ENCODE measurements around the gene ERI3. TPM values are rescaled to one million over a fixed set of nuclear protein-coding genes. Genes with fewer than 3 reads are reported as not detected.

Gene ERI3
- total and polyA plus RNA-seq, 10 of the 15 experiments (the other 5 are each of a cell fraction or from before 2014, with no cell fraction given): 20.6 to 90.4 (median 41.2) TPM

DNA sequence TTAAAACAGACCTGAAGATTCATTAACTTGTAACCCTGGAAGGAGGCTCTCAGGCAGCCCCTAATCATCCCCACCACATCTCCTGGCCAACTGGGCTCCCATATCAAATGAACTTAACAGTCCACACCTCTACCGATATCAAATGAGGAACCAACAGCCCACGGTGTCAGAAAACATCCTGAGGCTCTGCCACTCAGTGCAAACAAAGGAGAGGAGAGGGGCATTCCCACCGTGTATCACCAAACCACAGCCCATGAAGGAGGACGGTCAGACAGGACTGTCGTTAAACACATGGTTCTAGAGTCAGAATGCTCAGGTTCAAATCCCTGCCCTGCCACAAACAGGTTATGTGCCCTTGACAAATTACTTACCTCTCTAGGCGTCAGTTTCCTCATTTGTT, 52.5 kb downstream of the ERI3 start:
- no peaks in the 10 kb centered on the region for H3K27me3 ChIP-seq (replicated peaks in 1 of 2; ENCODE audit: control insufficient read depth in 2 of 2, insufficient read depth in 2 of 2, low read length in 1 of 2)
- H3K27ac ChIP-seq (ENCODE audit: control insufficient read depth, insufficient read depth): no peak overlapping the region
- ChIA-PET POLR2A (no interaction called here), CTCF (interaction anchor here (0.6 kb wide), 1 partner anchor 28 kb away, joined by 3 read pairs; no protein-coding TSS in a partner anchor), SMC1A (ENCODE audit: uncharacterized antibody, unreplicated experiment) (no interaction called here), RAD21 (ENCODE audit: unreplicated experiment) (no interaction called here)
- no peaks in the 10 kb centered on the region; the same call in 1 of the 2 replicates for H4K20me1 ChIP-seq (ENCODE audit: control insufficient read depth, insufficient read depth)
- WGBS (ENCODE audit: insufficient coverage, insufficient replicate concordance, low lambda C conversion rate, missing lambda C conversion rate): 80% methylated on average over 6 of the region's 6 CpGs
- FAIRE-seq: no peak
- H2AFZ ChIP-seq (ENCODE audit: control insufficient read depth, low read depth, low read length): no peak overlapping the region
- DNase-seq (ENCODE audit: low read depth, low spot score): no peak
- H3K9ac ChIP-seq (ENCODE audit: control insufficient read depth, insufficient read depth, low read length): no peak overlapping the region
- intact Hi-C loops (cut with micrococcal nuclease; ENCODE audit: unreplicated experiment): no loop called here
- ATAC-seq: peak; percentile 57
- no peak overlapping the region for H3K4me3 ChIP-seq
- no peaks in the 10 kb centered on the region for H3K9me3 ChIP-seq (replicated peaks; ENCODE audit: control insufficient read depth, insufficient read depth, low read length)
- H3K79me2 ChIP-seq (ENCODE audit: control insufficient read depth, insufficient read depth, low read length): no peaks in the 10 kb centered on the region
- in situ Hi-C loops (cut with MboI): no loop called here
- no peak overlapping the region for H3K4me2 ChIP-seq (ENCODE audit: control insufficient read depth, insufficient read depth)
- H3K36me3 ChIP-seq (ENCODE audit: control insufficient read depth in 2 of 2, insufficient read depth in 2 of 2, low read length in 1 of 2): peaks cover 7 to 19% of the 10 kb centered on the region in 2 experiments; a peak in 3 of 4 replicates
- TF ChIP-seq, protein P1, sequence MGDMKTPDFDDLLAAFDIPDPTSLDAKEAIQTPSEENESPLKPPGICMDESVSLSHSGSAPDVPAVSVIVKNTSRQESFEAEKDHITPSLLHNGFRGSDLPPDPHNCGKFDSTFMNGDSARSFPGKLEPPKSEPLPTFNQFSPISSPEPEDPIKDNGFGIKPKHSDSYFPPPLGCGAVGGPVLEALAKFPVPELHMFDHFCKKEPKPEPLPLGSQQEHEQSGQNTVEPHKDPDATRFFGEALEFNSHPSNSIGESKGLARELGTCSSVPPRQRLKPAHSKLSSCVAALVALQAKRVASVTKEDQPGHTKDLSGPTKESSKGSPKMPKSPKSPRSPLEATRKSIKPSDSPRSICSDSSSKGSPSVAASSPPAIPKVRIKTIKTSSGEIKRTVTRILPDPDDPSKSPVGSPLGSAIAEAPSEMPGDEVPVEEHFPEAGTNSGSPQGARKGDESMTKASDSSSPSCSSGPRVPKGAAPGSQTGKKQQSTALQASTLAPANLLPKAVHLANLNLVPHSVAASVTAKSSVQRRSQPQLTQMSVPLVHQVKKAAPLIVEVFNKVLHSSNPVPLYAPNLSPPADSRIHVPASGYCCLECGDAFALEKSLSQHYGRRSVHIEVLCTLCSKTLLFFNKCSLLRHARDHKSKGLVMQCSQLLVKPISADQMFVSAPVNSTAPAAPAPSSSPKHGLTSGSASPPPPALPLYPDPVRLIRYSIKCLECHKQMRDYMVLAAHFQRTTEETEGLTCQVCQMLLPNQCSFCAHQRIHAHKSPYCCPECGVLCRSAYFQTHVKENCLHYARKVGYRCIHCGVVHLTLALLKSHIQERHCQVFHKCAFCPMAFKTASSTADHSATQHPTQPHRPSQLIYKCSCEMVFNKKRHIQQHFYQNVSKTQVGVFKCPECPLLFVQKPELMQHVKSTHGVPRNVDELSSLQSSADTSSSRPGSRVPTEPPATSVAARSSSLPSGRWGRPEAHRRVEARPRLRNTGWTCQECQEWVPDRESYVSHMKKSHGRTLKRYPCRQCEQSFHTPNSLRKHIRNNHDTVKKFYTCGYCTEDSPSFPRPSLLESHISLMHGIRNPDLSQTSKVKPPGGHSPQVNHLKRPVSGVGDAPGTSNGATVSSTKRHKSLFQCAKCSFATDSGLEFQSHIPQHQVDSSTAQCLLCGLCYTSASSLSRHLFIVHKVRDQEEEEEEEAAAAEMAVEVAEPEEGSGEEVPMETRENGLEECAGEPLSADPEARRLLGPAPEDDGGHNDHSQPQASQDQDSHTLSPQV (IDR thresholded peaks at IDR 0.05): no peak
- peak; percentile 34; the same call in 1 of the 2 replicates for TF ChIP-seq RUNX3 (IDR thresholded peaks at IDR 0.05; ENCODE audit: low read length)
- TF ChIP-seq, protein P2, sequence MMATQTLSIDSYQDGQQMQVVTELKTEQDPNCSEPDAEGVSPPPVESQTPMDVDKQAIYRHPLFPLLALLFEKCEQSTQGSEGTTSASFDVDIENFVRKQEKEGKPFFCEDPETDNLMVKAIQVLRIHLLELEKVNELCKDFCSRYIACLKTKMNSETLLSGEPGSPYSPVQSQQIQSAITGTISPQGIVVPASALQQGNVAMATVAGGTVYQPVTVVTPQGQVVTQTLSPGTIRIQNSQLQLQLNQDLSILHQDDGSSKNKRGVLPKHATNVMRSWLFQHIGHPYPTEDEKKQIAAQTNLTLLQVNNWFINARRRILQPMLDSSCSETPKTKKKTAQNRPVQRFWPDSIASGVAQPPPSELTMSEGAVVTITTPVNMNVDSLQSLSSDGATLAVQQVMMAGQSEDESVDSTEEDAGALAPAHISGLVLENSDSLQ (IDR thresholded peaks at IDR 0.05): peak; percentile 11; the same call in 1 of the 2 replicates
- H3K4me1 ChIP-seq (ENCODE audit: control insufficient read depth, insufficient read depth, low read length): no peaks in the 10 kb centered on the region
- no TSS peak for BruUV-seq (replicated peaks)

Data from GM12878 (cell line).